CD4-positive, alpha-beta T cell treated with Interferon gamma for 1 hour (primary cell): ENCODE measurements around the gene PROSER2.

ENCODE experiments used
- DNase-seq: peaks from one replicate; pipeline ENCODE4 v3.0.0-alpha.2; 2020

The PROSER2 gene

GRCh38 chr10:11823122-11823988, at the start of gene PROSER2:
PROSER2 (plus strand) TSS chr10:11823356; CDS start chr10:11852078, 28,722 bp downstream.
- peak; percentile 22 for DNase-seq

GRCh38 chr10:11773761-11774441, 49.3 kb upstream of the PROSER2 start:
- DNase-seq = no peak

GRCh38 chr10:11775412-11775811, 47.7 kb upstream of the PROSER2 start:
- no peak for DNase-seq

- DNase-seq = no peak
These were observed 47.1 kb upstream of the PROSER2 start for GRCh38 chr10:11776080-11776479.

GRCh38 chr10:11781114-11781513, 42.0 kb upstream of the PROSER2 start:
- DNase-seq = no peak

GRCh38 chr10:11782793-11783557, 40.2 kb upstream of the PROSER2 start:
- DNase-seq = no peak

- no peak for DNase-seq
These were observed 39.6 kb upstream of the PROSER2 start for GRCh38 chr10:11783558-11783865.

- no peak for DNase-seq
These were observed 35.8 kb upstream of the PROSER2 start for GRCh38 chr10:11787374-11787773.

GRCh38 chr10:11787846-11788245, 35.3 kb upstream of the PROSER2 start:
- DNase-seq = no peak

GRCh38 chr10:11789306-11789705, 33.9 kb upstream of the PROSER2 start:
- DNase-seq = no peak

- no peak for DNase-seq
These were observed 33.2 kb upstream of the PROSER2 start for GRCh38 chr10:11789956-11790355.

- no peak for DNase-seq
These were observed 29.2 kb upstream of the PROSER2 start for GRCh38 chr10:11793762-11794479.

GRCh38 chr10:11794566-11794965, 28.6 kb upstream of the PROSER2 start:
- DNase-seq = no peak

GRCh38 chr10:11795101-11795920, 27.8 kb upstream of the PROSER2 start:
- no peak for DNase-seq

- DNase-seq = no peak
These were observed 26.7 kb upstream of the PROSER2 start for GRCh38 chr10:11796474-11796873.

GRCh38 chr10:11797281-11797680, 25.9 kb upstream of the PROSER2 start:
- DNase-seq = no peak

GRCh38 chr10:11797847-11798633, 25.1 kb upstream of the PROSER2 start:
- no peak for DNase-seq

- DNase-seq = no peak
These were observed 24.1 kb upstream of the PROSER2 start for GRCh38 chr10:11798845-11799735.

GRCh38 chr10:11799736-11800080, 23.4 kb upstream of the PROSER2 start:
- DNase-seq = no peak

GRCh38 chr10:11804336-11804735, 18.8 kb upstream of the PROSER2 start:
- DNase-seq = no peak
